Prostate gland (tissue), 2 donors: ENCODE results near the gene MED15.

Source experiments
- CTCF ChIP-seq, 4 experiments: fragments of 200-600 bp in 2 of 4; fragments of 450-650 bp in 2 of 4; sonication (generic) in 2 of 4; IDR thresholded peaks; 1 replicate in 3 of 4; 2 replicates in 1 of 4; pipeline ENCODE4 v1.5.1; 2016 to 2019; ENCODE audit warnings: antibody characterized with exemption in 4 of 4, mild to moderate bottlenecking in 2 of 4, moderate library complexity in 2 of 4
- POLR2A ChIP-seq: fragments of 450-650 bp; IDR thresholded peaks from one replicate; pipeline ENCODE4 v1.6.1; 2016; ENCODE audit warnings: antibody characterized with exemption, mild to moderate bottlenecking

- TF ChIP-seq CTCF (IDR thresholded peaks at IDR 0.05) = no peak
- no peak for TF ChIP-seq POLR2A
Observed at GRCh38 chr22:20498913-20499312, 8.5 kb upstream of the MED15 start.
